Measurements from ENCODE around the gene MXRA8.
"Not testable (repeated sequence)": the region's sequence is repeated elsewhere in the genome, so short reads cannot be mapped to it uniquely, and the experiment has no call there.

The MXRA8 gene

GRCh38 chr1:1371364-1371745 is 13.0 kb upstream of the MXRA8 start:
- Histone ChIP-seq H3K4me1 (ENCODE audit: control insufficient read depth, low read length) (peaks cover 32% of the 10 kb centered on the region), H3K27ac (ENCODE audit: low read depth, low read length) (no peak overlapping the region), H3K9me2 (replicated peaks; ENCODE audit: control insufficient read depth, low read length) (no peaks in the 10 kb centered on the region), H3K79me2 (ENCODE audit: control insufficient read depth, low read length) (peaks cover 41% of the 10 kb centered on the region), H3K4me2 (ENCODE audit: low read length) (peak overlapping the region; percentile 66), H3K4me3 (ENCODE audit: low read length) (peak overlapping the region; percentile 41; the same call in 1 of the 2 replicates), H3F3A (ENCODE audit: control insufficient read depth, insufficient read depth) (peaks cover 4% of the 10 kb centered on the region; the same call in 1 of the 2 replicates), H3K36me3 (ENCODE audit: control insufficient read depth, low read length) (peaks cover 40% of the 10 kb centered on the region), H4K20me1 (ENCODE audit: control insufficient read depth, insufficient read depth, low read depth, low read length) (peaks cover 6% of the 10 kb centered on the region; the same call in 1 of the 2 replicates), H3K27me3 (ENCODE audit: control insufficient read depth, low read length) (no peaks in the 10 kb centered on the region), H3K9me3 (ENCODE audit: control insufficient read depth, insufficient read depth, low read length) (peaks cover 11% of the 10 kb centered on the region)
- TF ChIP-seq EZH2phosphoT487 (IDR thresholded peaks at IDR 0.05; ENCODE audit: borderline replicate concordance, low read length) (no peak), CTCF (IDR thresholded peaks at IDR 0.05; ENCODE audit: low read depth, low read length, poor library complexity, severe bottlenecking) (no peak)

- Histone ChIP-seq H3K79me2 (ENCODE audit: control insufficient read depth, low read length) (peaks cover 37% of the 10 kb centered on the region), H3K9me2 (replicated peaks; ENCODE audit: control insufficient read depth, low read length) (no peaks in the 10 kb centered on the region), H3K27ac (ENCODE audit: low read depth, low read length) (no peak overlapping the region), H4K20me1 (ENCODE audit: control insufficient read depth, insufficient read depth, low read depth, low read length) (peaks cover 6% of the 10 kb centered on the region; the same call in 1 of the 2 replicates), H3F3A (ENCODE audit: control insufficient read depth, insufficient read depth) (peaks cover 4% of the 10 kb centered on the region; the same call in 1 of the 2 replicates), H3K9me3 (ENCODE audit: control insufficient read depth, insufficient read depth, low read length) (peaks cover 16% of the 10 kb centered on the region), H3K4me1 (ENCODE audit: control insufficient read depth, low read length) (peaks cover 27% of the 10 kb centered on the region), H3K4me3 (ENCODE audit: low read length) (no peak overlapping the region), H3K4me2 (ENCODE audit: low read length) (no peak overlapping the region), H3K27me3 (ENCODE audit: control insufficient read depth, low read length) (no peaks in the 10 kb centered on the region), H3K36me3 (ENCODE audit: control insufficient read depth, low read length) (peaks cover 37% of the 10 kb centered on the region)
- no peak for TF ChIP-seq EZH2phosphoT487 (IDR thresholded peaks at IDR 0.05; ENCODE audit: borderline replicate concordance, low read length)
- no peak for TF ChIP-seq CTCF (IDR thresholded peaks at IDR 0.05; ENCODE audit: low read depth, low read length, poor library complexity, severe bottlenecking)
Measured at GRCh38 chr1:1370771-1371300, 12.5 kb upstream of the MXRA8 start.

DNA sequence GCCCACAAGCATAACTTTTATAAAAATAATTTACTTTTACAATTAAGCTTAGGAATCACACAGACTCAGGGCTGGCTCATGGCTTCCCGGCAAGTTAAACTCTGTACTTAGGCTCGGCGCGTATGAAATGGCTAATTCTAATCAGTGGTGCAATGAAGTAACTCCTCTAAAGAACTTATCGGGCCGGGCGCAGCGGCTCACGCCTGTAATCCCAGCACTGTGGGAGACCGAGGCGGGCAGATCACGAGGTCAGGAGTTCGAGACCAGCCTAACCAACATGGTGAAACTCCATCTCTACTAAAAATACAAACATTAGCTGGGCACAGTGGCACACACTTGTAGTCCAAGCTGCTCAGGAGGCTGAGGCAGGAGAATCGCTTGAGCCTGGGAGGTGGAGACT is 11.7 kb upstream of the MXRA8 start:
- not testable (repeated sequence) for H3K9me2 ChIP-seq (replicated peaks; ENCODE audit: control insufficient read depth, low read length); H3K4me3 ChIP-seq (ENCODE audit: low read length); H4K20me1 ChIP-seq (ENCODE audit: control insufficient read depth, insufficient read depth, low read depth, low read length); H3K4me2 ChIP-seq (ENCODE audit: low read length); H3K27ac ChIP-seq (ENCODE audit: low read depth, low read length); H3F3A ChIP-seq (ENCODE audit: control insufficient read depth, insufficient read depth); H3K27me3 ChIP-seq (ENCODE audit: control insufficient read depth, low read length)
- Histone ChIP-seq H3K79me2 (ENCODE audit: control insufficient read depth, low read length) (peaks cover 35% of the 10 kb centered on the region), H3K4me1 (ENCODE audit: control insufficient read depth, low read length) (peaks cover 27% of the 10 kb centered on the region), H3K9me3 (ENCODE audit: control insufficient read depth, insufficient read depth, low read length) (peaks cover 18% of the 10 kb centered on the region), H3K36me3 (ENCODE audit: control insufficient read depth, low read length) (peaks cover 37% of the 10 kb centered on the region)

- Histone ChIP-seq H4K20me1 (ENCODE audit: control insufficient read depth, insufficient read depth, low read depth, low read length) (peaks cover 6% of the 10 kb centered on the region; the same call in 1 of the 2 replicates), H3K79me2 (ENCODE audit: control insufficient read depth, low read length) (peaks cover 11% of the 10 kb centered on the region), H3K4me3 (ENCODE audit: low read length) (no peak overlapping the region), H3F3A (ENCODE audit: control insufficient read depth, insufficient read depth) (peaks cover 6% of the 10 kb centered on the region; the same call in 1 of the 2 replicates), H3K9me2 (replicated peaks; ENCODE audit: control insufficient read depth, low read length) (no peaks in the 10 kb centered on the region), H3K4me2 (ENCODE audit: low read length) (no peak overlapping the region), H3K36me3 (ENCODE audit: control insufficient read depth, low read length) (peaks cover 17% of the 10 kb centered on the region), H3K27me3 (ENCODE audit: control insufficient read depth, low read length) (no peaks in the 10 kb centered on the region), H3K4me1 (ENCODE audit: control insufficient read depth, low read length) (peaks cover 11% of the 10 kb centered on the region), H3K27ac (ENCODE audit: low read depth, low read length) (no peak overlapping the region), H3K9me3 (ENCODE audit: control insufficient read depth, insufficient read depth, low read length) (peaks cover 18% of the 10 kb centered on the region)
- TF ChIP-seq EZH2phosphoT487 (IDR thresholded peaks at IDR 0.05; ENCODE audit: borderline replicate concordance, low read length) (no peak), CTCF (IDR thresholded peaks at IDR 0.05; ENCODE audit: low read depth, low read length, poor library complexity, severe bottlenecking) (no peak)
Measured at GRCh38 chr1:1367315-1367714, 9.0 kb upstream of the MXRA8 start.

All from DOHH2 (cell line).